HL-60 (cell line): ENCODE measurements around the gene MCCD1.

Source experiments
- DNase-seq, 2 experiments: peaks; one replicate each; pipeline ENCODE4 v3.0.0-alpha.2; 2010 to 2020; ENCODE audit warnings: low read depth in 1 of 2, low spot score in 1 of 2
- H3K27ac ChIP-seq: fragments of 250-450 bp; sonication (Bioruptor Pico); replicated peaks from 2 replicates; pipeline ENCODE4 v1.5.1; 2020; ENCODE audit warnings: mild to moderate bottlenecking, moderate library complexity
- H3K27me3 ChIP-seq: fragments of 250-450 bp; sonication (Bioruptor Pico); 2 replicates; pipeline ENCODE4 v1.5.1; 2021; ENCODE audit warnings: mild to moderate bottlenecking, moderate library complexity; ENCODE audit not compliant: insufficient read depth, poor library complexity, severe bottlenecking
- H3K4me3 ChIP-seq: replicated peaks from 2 replicates; pipeline ENCODE4 v1.5.1; 2011; ENCODE audit warnings: mild to moderate bottlenecking, control low read depth, low read length; ENCODE audit not compliant: insufficient read depth
- GABPA ChIP-seq: IDR thresholded peaks from 2 replicates; pipeline ENCODE4 v1.6.1; 2012; ENCODE audit warnings: low read depth
- POLR2AphosphoS5 ChIP-seq: IDR thresholded peaks from 2 replicates; pipeline ENCODE4 v1.6.1; 2012; ENCODE audit warnings: low read depth
- SPI1 ChIP-seq: IDR thresholded peaks from 2 replicates; pipeline ENCODE4 v1.6.1; 2012; ENCODE audit warnings: low read depth, mild to moderate bottlenecking, borderline replicate concordance
- TF ChIP-seq, protein P1 (sequence below): IDR thresholded peaks from one replicate; pipeline ENCODE4 v1.5.1; 2011; ENCODE audit warnings: low read length, control low read depth, inconsistent platforms; ENCODE audit not compliant: insufficient read depth
- TF ChIP-seq, protein P2 (sequence below): IDR thresholded peaks from 2 replicates; pipeline ENCODE4 v1.6.1; 2012; ENCODE audit warnings: low read depth; ENCODE audit not compliant: insufficient replicate concordance

MCCD1 gene

DNA sequence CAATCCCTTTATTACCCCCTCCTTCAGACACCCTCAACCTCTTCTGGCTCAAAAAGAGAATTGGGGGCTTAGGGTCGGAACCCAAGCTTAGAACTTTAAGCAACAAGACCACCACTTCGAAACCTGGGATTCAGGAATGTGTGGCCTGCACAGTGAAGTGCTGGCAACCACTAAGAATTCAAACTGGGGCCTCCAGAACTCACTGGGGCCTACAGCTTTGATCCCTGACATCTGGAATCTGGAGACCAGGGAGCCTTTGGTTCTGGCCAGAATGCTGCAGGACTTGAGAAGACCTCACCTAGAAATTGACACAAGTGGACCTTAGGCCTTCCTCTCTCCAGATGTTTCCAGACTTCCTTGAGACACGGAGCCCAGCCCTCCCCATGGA is 48.8 kb downstream of the MCCD1 start:
- no peaks in the 10 kb centered on the region for H3K27me3 ChIP-seq
- H3K27ac ChIP-seq = no peak overlapping the region
- no peak for DNase-seq
- H3K4me3 ChIP-seq = peak overlapping the region; percentile 79
- TF ChIP-seq, protein P1, sequence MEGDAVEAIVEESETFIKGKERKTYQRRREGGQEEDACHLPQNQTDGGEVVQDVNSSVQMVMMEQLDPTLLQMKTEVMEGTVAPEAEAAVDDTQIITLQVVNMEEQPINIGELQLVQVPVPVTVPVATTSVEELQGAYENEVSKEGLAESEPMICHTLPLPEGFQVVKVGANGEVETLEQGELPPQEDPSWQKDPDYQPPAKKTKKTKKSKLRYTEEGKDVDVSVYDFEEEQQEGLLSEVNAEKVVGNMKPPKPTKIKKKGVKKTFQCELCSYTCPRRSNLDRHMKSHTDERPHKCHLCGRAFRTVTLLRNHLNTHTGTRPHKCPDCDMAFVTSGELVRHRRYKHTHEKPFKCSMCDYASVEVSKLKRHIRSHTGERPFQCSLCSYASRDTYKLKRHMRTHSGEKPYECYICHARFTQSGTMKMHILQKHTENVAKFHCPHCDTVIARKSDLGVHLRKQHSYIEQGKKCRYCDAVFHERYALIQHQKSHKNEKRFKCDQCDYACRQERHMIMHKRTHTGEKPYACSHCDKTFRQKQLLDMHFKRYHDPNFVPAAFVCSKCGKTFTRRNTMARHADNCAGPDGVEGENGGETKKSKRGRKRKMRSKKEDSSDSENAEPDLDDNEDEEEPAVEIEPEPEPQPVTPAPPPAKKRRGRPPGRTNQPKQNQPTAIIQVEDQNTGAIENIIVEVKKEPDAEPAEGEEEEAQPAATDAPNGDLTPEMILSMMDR = no peak
- TF ChIP-seq, protein P2, sequence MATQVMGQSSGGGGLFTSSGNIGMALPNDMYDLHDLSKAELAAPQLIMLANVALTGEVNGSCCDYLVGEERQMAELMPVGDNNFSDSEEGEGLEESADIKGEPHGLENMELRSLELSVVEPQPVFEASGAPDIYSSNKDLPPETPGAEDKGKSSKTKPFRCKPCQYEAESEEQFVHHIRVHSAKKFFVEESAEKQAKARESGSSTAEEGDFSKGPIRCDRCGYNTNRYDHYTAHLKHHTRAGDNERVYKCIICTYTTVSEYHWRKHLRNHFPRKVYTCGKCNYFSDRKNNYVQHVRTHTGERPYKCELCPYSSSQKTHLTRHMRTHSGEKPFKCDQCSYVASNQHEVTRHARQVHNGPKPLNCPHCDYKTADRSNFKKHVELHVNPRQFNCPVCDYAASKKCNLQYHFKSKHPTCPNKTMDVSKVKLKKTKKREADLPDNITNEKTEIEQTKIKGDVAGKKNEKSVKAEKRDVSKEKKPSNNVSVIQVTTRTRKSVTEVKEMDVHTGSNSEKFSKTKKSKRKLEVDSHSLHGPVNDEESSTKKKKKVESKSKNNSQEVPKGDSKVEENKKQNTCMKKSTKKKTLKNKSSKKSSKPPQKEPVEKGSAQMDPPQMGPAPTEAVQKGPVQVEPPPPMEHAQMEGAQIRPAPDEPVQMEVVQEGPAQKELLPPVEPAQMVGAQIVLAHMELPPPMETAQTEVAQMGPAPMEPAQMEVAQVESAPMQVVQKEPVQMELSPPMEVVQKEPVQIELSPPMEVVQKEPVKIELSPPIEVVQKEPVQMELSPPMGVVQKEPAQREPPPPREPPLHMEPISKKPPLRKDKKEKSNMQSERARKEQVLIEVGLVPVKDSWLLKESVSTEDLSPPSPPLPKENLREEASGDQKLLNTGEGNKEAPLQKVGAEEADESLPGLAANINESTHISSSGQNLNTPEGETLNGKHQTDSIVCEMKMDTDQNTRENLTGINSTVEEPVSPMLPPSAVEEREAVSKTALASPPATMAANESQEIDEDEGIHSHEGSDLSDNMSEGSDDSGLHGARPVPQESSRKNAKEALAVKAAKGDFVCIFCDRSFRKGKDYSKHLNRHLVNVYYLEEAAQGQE = no peak
- TF ChIP-seq GABPA = no peak

GRCh38 chr6:31578184-31579118 is 49.7 kb downstream of the MCCD1 start:
- TF ChIP-seq POLR2AphosphoS5 (peak; percentile 75; the same call in 1 of the 2 replicates), SPI1 (no peak), GABPA (no peak)
- Histone ChIP-seq H3K27ac (no peak overlapping the region), H3K4me3 (peak overlapping the region; percentile 79)

GRCh38 chr6:31579119-31579505 is 50.4 kb downstream of the MCCD1 start:
- Histone ChIP-seq H3K4me3 (no peak overlapping the region), H3K27me3 (no peaks in the 10 kb centered on the region), H3K27ac (no peak overlapping the region)
- no peak for DNase-seq
- TF ChIP-seq, protein P1 = no peak
- TF ChIP-seq GABPA = no peak
- TF ChIP-seq, protein P2 = no peak
- TF ChIP-seq POLR2AphosphoS5 = no peak
- TF ChIP-seq SPI1 = no peak

More at GRCh38 chr6:31578184-31579118, 49.7 kb downstream of the MCCD1 start:
- DNase-seq = no peak
- no peaks in the 10 kb centered on the region for H3K27me3 ChIP-seq
